Epithelial cell of umbilical artery (primary cell): ENCODE results near the gene SLC31A1. TPM values are rescaled to one million over a fixed set of nuclear protein-coding genes. Genes with fewer than 3 reads are reported as not detected.

Experiments used
- total RNA-seq: library from RNA; depleted of rRNA; stranded (reverse); fragments of >200 nt; gene quantifications from 2 replicates; pipeline ENCODE4 v1.2.3, GENCODE V29; 2014

The SLC31A1 gene
- total RNA-seq = 14.6 and 21.3 TPM in 2 replicates

GRCh38 chr9:113221003-113221799, at the start of gene SLC31A1, which contains the start of gene FKBP15:
TSS of gene SLC31A1 (plus strand) at chr9:113221544. CDS start at chr9:113256149, 34,605 bp downstream.
TSS of gene FKBP15 (minus strand) at chr9:113221277. CDS start at chr9:113221243, 34 bp downstream.

DNA sequence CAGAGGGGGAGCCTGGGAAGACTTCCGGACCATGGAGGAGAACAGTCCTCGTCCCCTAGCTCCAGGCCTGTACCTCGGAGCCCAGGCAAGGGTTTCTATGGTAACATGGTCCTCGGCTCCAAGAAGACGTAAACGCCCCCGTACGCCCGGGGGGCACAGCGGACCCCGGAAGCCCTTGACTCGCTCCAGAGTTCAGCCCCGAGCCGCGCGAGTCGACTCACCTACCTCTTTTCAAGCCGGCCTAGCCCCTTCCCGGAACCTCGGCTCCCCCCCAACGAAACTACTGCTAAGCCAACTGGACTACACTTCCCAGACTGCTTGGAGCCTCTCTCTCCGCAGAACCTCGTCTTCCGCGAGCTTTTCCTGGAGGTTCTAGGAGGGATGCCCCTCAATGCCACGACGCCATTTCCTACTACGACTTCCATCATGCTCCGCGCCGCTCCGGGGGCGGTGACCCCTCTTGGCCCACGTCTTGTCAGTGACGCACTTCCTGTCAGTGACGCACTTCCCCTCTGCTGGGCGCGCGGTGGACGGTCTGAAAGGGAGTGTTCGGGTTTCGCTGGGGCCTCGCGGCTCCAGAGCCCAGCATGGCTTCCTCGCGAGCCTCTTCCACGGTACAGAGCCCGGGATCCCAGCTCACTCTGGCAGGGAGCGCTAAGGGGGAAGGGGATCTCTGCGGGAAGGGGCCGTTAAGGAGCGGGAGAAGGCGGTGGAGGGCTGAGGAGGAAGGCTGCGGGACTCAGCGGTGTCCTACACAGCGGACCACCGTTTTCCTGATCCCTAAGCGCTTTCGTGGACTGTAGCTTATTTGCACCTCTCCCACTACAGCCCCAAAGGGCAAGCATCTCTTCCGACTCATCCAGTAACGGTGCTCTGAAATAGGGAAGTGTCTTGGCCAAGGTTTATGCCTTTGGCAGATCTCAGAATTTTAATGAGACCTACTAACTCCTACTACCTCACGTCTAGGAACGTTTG, 54.1 kb downstream of the SLC31A1 start, which contains the start of the genes CDC26 and PRPF4:
TSS of gene CDC26 (minus strand) at position 416 of the 975 bp plus-strand sequence. CDS start 3,065 bp downstream, outside the sequence.
TSS of gene PRPF4 (plus strand) at position 502 of the 975 bp plus-strand sequence. CDS start at position 588, 86 bp downstream.

DNA sequence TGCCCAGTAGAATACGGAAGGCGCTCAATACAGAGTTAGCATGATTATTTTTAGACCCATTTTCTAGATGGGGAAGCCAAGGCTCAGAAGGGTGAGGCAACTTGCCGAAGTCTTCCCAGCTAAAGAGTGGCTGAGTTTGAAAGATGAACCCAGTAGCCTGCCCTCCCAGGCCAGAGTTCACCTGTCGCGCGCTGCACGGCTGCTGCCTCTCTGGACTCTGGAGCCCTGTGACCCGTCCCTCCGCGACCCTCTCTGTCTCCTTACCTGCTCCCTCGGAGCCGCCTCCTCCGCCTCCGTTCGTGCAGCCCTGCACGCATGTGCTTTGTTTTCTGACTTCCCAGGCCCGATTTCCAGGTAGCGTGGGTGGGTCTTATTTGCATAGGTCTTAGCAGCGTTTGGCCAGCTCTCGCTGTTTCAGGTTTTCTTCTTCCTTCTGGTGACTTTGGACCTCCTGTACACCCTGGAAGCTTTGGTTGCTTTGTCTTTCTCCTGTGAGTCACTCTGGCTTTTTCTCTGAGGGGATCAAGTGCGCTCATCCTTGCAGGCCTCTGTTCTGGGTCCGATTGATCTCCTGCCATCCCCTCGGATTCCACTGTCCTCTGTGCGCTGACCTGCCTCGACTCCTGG, 81.6 kb downstream of the SLC31A1 start, which contains the start of gene RNF183:
TSS of gene RNF183 (minus strand) at position 585 of the 627 bp plus-strand sequence. CDS start 5,192 bp downstream, outside the sequence.

Other genes with a start within 250 kb of the SLC31A1 start
- gene ZNF883, start 209.4 kb upstream of the SLC31A1 start, total RNA-seq = 0.32 and 0.76 TPM in 2 replicates
- 0.97 and 2.0 TPM in 2 replicates for gene ZFP37, start 164.8 kb upstream of the SLC31A1 start, total RNA-seq
- gene SLC31A2, start 70.5 kb upstream of the SLC31A1 start, total RNA-seq = 5.8 and 5.9 TPM in 2 replicates
- gene FKBP15, start 267 bp upstream of the SLC31A1 start, total RNA-seq = 9.7 and 17.0 TPM in 2 replicates
- 76.7 and 98.0 TPM in 2 replicates for gene CDC26, start 54.0 kb downstream of the SLC31A1 start, total RNA-seq
- gene PRPF4, start 54.1 kb downstream of the SLC31A1 start, total RNA-seq = 27.0 and 38.0 TPM in 2 replicates
- gene RNF183, start 81.8 kb downstream of the SLC31A1 start, total RNA-seq = not detected in 2 replicates
- gene WDR31, start 118.7 kb downstream of the SLC31A1 start, total RNA-seq = 0.32 and 0.46 TPM in 2 replicates
- gene BSPRY, start 128.0 kb downstream of the SLC31A1 start, total RNA-seq = not detected in 2 replicates
- 7.8 and 8.8 TPM in 2 replicates for gene HDHD3, start 155.4 kb downstream of the SLC31A1 start, total RNA-seq
- 14.3 and 15.2 TPM in 2 replicates for gene ALAD, start 179.7 kb downstream of the SLC31A1 start, total RNA-seq
- 63.0 and 91.5 TPM in 2 replicates for gene POLE3, start 189.1 kb downstream of the SLC31A1 start, total RNA-seq
- gene C9orf43, start 189.2 kb downstream of the SLC31A1 start, total RNA-seq = 0.15 and 0.32 TPM in 2 replicates
- gene RGS3, start 242.2 kb downstream of the SLC31A1 start, total RNA-seq = 321 and 369 TPM in 2 replicates